Body of pancreas (tissue), 4 donors: ENCODE measurements around the gene EPS15. TPM values are rescaled to one million over a fixed set of nuclear protein-coding genes. Genes with fewer than 3 reads are reported as not detected.
A peak's percentile ranks its signal among the peaks of the same experiment; 100 is the strongest.

Experiments
- ATAC-seq: fragments of 150-250 bp; one replicate; pipeline ENCODE4 v1.9.1; 2016
- DNase-seq, 4 donors: peaks; one replicate each; pipeline ENCODE4 v3.0.0-alpha.2; 2019
- H3K27ac ChIP-seq, 4 donors: fragments of 200-600 bp; sonication (generic); 1 replicate in 3 of 4; 2 replicates in 1 of 4; pipeline versions ENCODE4 v1.5.1 to v1.6.1; 2016 to 2019; ENCODE audit warnings: mild to moderate bottlenecking in 1 of 4, mixed read lengths in 1 of 4, moderate library complexity in 1 of 4
- H3K27me3 ChIP-seq, 2 donors: fragments of 200-600 bp; sonication (generic); one replicate each; pipeline ENCODE4 v1.6.0; 2016; ENCODE audit warnings: mild to moderate bottlenecking in 1 of 2
- H3K36me3 ChIP-seq, 2 donors: fragments of 200-600 bp; sonication (generic); replicated peaks in 1 of 2; 2 replicates each; pipeline ENCODE4 v1.5.1; 2016; ENCODE audit warnings: low read depth in 2 of 2; ENCODE audit not compliant: insufficient read depth in 1 of 2
- H3K4me1 ChIP-seq: fragments of 200-600 bp; sonication (generic); one replicate; pipeline ENCODE4 v1.6.0; 2016
- H3K4me3 ChIP-seq, 2 donors: fragments of 200-600 bp; sonication (generic); 1 replicate in 1 of 2; 2 replicates in 1 of 2; pipeline ENCODE4 v1.5.1; 2016 to 2019
- H3K9me3 ChIP-seq, 3 donors: fragments of 200-600 bp; sonication (generic); 1 replicate in 2 of 3; 2 replicates in 1 of 3; pipeline ENCODE4 v1.5.1; 2016
- CTCF ChIP-seq, 7 experiments: fragments of 450-650 bp in 4 of 7; fragments of 200-600 bp in 3 of 7; sonication (generic) in 3 of 7; IDR thresholded peaks; one replicate each; pipeline ENCODE4 v1.5.1; 2016 to 2019; ENCODE audit warnings: antibody characterized with exemption in 7 of 7
- POLR2A ChIP-seq, 3 donors: fragments of 450-650 bp; IDR thresholded peaks; one replicate each; pipeline ENCODE4 v1.6.1; 2016; ENCODE audit warnings: antibody characterized with exemption in 3 of 3, mild to moderate bottlenecking in 2 of 3
- whole genome bisulfite sequencing, 2 donors: methylation state at CpG; one replicate each; pipeline ENCODE4 v1.1.5; 2017; 5-methylcytosine and 5-hydroxymethylcytosine counted together
- intact Hi-C: fragments of 100-400 bp; cut with DNase I; formaldehyde crosslinking; loops from one replicate; pipeline ENCODE4 v1.15.1; 2023
- total RNA-seq, 2 donors: library from RNA; depleted of rRNA; stranded (reverse); fragments of >200 nt; gene quantifications; one replicate each; pipeline ENCODE4 v1.1.0, GENCODE V29; 2016

EPS15 gene
- 10 to 100 TPM; 37.4 to 46.8 TPM for total RNA-seq

GRCh38 chr1:51519048-51519864 is at the start of gene EPS15:
TSS of gene EPS15 (minus strand) at chr1:51519266. CDS start at chr1:51519231, 35 bp downstream.
- no peak for TF ChIP-seq CTCF (IDR thresholded peaks at IDR 0.05)
- TF ChIP-seq POLR2A (IDR thresholded peaks at IDR 0.05) = peak; percentile 62 to 86 (median 83)
- H3K4me3 ChIP-seq = peak within 1 kb of the TSS; percentile 58 to 90
- H3K27me3 ChIP-seq = no peaks in the 10 kb centered on the region
- peak; percentile 86 to 91 (median 88) for DNase-seq
- H3K36me3 ChIP-seq = no peaks in the 10 kb centered on the region
- intact Hi-C loops = no loop called here
- H3K4me1 ChIP-seq = peaks cover 36% of the 10 kb centered on the region
- 1 to 2% methylated on average over 5 to 40 of the region's 56 CpGs for WGBS, 2 donors
- ATAC-seq = peak; percentile 86
- H3K27ac ChIP-seq = peak within 1 kb of the TSS; percentile 80 to 96 (median 90)
- no peaks in the 10 kb centered on the region for H3K9me3 ChIP-seq

DNA sequence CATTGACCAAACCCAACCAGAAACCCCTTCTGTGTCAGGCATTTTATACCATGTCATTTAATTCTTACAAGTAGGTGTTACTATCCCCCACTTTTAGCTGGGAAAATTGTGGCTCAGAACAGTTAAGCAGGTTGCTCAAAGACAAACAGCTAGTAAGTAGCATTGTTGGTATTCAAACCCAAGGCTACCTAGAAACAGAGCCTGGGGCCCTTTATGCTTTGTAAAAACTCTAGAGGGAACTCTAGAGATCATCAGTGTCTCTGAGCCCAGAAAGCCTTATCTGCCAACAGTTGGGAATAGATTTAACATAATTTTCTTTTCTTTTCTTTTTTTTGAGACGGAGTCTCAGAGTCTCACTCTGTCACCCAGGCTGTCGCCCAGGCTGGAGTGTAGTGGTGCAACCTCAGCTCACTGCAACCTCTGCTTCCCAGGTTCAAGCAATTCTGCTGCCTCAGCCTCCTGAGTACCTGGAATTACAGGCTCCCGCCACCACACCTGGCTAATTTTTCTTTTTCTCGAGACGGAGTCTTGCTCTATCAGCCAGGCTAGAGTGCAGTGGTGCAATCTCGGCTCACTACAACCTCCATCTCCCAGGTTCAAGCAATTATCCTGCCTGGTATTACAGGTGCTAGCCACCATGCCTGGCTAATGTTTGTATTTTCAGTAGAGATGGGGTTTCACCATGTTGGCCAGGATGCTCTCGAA is 49.3 kb upstream of the EPS15 start:
- Histone ChIP-seq H3K36me3 (no peaks in the 10 kb centered on the region), H3K27ac (no peak overlapping the region), H3K4me3 (no peak overlapping the region), H3K9me3 (no peaks in the 10 kb centered on the region), H3K4me1 (peaks cover 19% of the 10 kb centered on the region), H3K27me3 (no peaks in the 10 kb centered on the region)
- 83 to 84% methylated on average over 7 of the region's 7 CpGs for WGBS, 2 donors
- DNase-seq (no peak), ATAC-seq (no peak)
- intact Hi-C loops = no loop called here
- TF ChIP-seq POLR2A (IDR thresholded peaks at IDR 0.05) (no peak), CTCF (IDR thresholded peaks at IDR 0.05) (no peak)

- intact Hi-C loops = no loop called here
- no peak for TF ChIP-seq POLR2A (IDR thresholded peaks at IDR 0.05)
- no peak for TF ChIP-seq CTCF (IDR thresholded peaks at IDR 0.05)
- Histone ChIP-seq H3K36me3 (no peaks in the 10 kb centered on the region), H3K4me3 (no peak overlapping the region), H3K9me3 (no peaks in the 10 kb centered on the region), H3K27ac (no peak overlapping the region), H3K4me1 (peaks cover 19% of the 10 kb centered on the region), H3K27me3 (no peaks in the 10 kb centered on the region)
- DNase-seq (peak in 1 of 4 donors; percentile 17), ATAC-seq (no peak)
Observed at GRCh38 chr1:51567653-51568052, 48.6 kb upstream of the EPS15 start.

DNA sequence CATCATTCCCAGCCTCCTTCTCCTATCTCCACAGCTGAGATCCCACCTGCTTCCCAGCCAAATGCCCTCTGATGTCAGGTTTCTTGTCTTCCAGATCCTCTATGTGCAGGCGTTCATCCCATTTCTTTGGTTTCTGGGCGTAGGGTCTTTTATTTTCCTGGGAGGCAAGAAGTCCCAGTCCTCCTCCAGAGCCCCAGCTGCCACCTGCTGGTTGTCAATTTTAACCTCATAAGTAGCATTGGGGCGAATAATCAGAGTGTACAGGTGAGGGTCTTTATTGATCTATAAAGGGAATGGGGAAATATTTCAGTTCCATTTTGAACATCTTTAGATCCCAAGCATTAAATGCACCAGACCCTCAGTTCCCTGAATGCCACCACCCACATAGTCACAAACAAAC is 47.2 kb upstream of the EPS15 start:
- peaks cover 19% of the 10 kb centered on the region for H3K4me1 ChIP-seq
- H3K27ac ChIP-seq = no peak overlapping the region
- no peak overlapping the region for H3K4me3 ChIP-seq
- no peak for TF ChIP-seq POLR2A (IDR thresholded peaks at IDR 0.05)
- TF ChIP-seq CTCF (IDR thresholded peaks at IDR 0.05) = no peak
- DNase-seq (no peak), ATAC-seq (no peak)
- WGBS, 2 donors = 68 to 70% methylated on average over 3 of the region's 3 CpGs
- no peaks in the 10 kb centered on the region for H3K36me3 ChIP-seq
- intact Hi-C loops = no loop called here
- H3K9me3 ChIP-seq = no peaks in the 10 kb centered on the region
- no peaks in the 10 kb centered on the region for H3K27me3 ChIP-seq
